ENCODE results near the gene INTS6.

DNA sequence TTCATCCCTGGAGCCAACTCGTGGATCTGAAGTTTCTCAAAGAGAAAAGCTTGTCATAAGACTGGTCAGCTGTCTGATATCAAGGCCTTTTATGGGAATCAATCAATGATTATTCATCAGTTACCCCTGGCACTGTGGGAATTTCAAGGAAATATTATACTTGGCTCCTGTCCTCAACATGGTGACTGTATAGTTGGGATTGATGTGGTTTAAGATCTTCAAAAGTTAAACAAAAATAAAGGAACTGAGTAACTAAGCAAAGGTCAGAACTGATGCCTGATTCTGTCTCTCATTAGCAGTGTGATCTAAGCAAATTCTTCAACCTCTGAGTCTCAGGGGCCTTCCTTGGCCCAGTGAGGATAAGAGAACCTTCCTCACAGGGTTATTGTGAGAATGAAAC is 135.6 kb downstream of the INTS6 start:
- no peak for TF ChIP-seq CREM (CRISPR knock-in tag; IDR thresholded peaks at IDR 0.05)
- TF ChIP-seq SMAD4 (CRISPR knock-in tag; IDR thresholded peaks at IDR 0.05) = no peak
- TF ChIP-seq, protein P1, sequence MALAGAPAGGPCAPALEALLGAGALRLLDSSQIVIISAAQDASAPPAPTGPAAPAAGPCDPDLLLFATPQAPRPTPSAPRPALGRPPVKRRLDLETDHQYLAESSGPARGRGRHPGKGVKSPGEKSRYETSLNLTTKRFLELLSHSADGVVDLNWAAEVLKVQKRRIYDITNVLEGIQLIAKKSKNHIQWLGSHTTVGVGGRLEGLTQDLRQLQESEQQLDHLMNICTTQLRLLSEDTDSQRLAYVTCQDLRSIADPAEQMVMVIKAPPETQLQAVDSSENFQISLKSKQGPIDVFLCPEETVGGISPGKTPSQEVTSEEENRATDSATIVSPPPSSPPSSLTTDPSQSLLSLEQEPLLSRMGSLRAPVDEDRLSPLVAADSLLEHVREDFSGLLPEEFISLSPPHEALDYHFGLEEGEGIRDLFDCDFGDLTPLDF (CRISPR knock-in tag; IDR thresholded peaks at IDR 0.05) = no peak
- no peak for TF ChIP-seq CTCF (IDR thresholded peaks at IDR 0.05)
- TF ChIP-seq, protein P2, sequence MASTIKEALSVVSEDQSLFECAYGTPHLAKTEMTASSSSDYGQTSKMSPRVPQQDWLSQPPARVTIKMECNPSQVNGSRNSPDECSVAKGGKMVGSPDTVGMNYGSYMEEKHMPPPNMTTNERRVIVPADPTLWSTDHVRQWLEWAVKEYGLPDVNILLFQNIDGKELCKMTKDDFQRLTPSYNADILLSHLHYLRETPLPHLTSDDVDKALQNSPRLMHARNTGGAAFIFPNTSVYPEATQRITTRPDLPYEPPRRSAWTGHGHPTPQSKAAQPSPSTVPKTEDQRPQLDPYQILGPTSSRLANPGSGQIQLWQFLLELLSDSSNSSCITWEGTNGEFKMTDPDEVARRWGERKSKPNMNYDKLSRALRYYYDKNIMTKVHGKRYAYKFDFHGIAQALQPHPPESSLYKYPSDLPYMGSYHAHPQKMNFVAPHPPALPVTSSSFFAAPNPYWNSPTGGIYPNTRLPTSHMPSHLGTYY (CRISPR knock-in tag; IDR thresholded peaks at IDR 0.05) = no peak
- TF ChIP-seq, protein P3, sequence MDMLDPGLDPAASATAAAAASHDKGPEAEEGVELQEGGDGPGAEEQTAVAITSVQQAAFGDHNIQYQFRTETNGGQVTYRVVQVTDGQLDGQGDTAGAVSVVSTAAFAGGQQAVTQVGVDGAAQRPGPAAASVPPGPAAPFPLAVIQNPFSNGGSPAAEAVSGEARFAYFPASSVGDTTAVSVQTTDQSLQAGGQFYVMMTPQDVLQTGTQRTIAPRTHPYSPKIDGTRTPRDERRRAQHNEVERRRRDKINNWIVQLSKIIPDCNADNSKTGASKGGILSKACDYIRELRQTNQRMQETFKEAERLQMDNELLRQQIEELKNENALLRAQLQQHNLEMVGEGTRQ (CRISPR knock-in tag; IDR thresholded peaks at IDR 0.05) = no peak
